Posterior cingulate gyrus (tissue), 11 donors: ENCODE data around the gene ANO1.
"Not testable (repeated sequence)": the region's sequence is repeated elsewhere in the genome, so short reads cannot be mapped to it uniquely, and the experiment has no call there.

Experiments used
- DNase-seq, 10 donors: peaks; one replicate each; pipeline versions ENCODE4 v3.0.0 to v3.0.0-alpha.2; 2020 to 2021; ENCODE audit warnings: mixed read lengths in 3 of 10
- intact Hi-C: fragments of 100-400 bp; cut with DNase I; formaldehyde crosslinking; loops from one replicate; pipeline ENCODE4 v1.15.1; 2023

The ANO1 gene

DNA sequence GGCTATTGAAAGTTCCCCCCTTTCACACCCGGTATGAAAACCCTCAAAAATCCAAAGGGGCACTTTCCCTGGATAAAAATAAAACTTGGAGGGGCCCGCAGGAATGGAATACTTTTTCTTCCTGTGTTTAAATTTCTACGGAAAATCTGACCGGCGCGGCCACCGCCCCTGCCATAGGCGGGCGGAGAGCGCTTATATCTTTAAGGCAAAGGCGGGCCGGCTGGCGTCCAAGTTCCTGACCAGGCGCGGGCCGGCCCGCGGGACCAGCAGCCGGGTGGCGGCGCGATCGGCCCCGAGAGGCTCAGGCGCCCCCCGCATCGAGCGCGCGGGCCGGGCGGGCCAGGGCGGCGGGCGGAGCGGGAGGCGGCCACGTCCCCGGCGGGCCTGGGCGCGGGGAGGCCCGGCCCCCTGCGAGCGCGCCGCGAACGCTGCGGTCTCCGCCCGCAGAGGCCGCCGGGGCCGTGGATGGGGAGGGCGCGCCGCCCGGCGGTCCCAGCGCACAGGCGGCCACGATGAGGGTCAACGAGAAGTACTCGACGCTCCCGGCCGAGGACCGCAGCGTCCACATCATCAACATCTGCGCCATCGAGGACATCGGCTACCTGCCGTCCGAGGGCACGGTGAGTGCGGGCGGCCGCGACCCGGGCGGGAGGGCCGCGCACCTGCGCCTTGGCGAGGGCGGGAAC is at the start of gene ANO1:
ANO1 (plus strand) TSS at position 223 of the 686 bp plus-strand sequence; CDS start at position 513, 290 bp downstream.
- intact Hi-C loops = no loop called here
- peak in 3 of 10 donors; percentile 47 to 75 (median 63) for DNase-seq

DNA sequence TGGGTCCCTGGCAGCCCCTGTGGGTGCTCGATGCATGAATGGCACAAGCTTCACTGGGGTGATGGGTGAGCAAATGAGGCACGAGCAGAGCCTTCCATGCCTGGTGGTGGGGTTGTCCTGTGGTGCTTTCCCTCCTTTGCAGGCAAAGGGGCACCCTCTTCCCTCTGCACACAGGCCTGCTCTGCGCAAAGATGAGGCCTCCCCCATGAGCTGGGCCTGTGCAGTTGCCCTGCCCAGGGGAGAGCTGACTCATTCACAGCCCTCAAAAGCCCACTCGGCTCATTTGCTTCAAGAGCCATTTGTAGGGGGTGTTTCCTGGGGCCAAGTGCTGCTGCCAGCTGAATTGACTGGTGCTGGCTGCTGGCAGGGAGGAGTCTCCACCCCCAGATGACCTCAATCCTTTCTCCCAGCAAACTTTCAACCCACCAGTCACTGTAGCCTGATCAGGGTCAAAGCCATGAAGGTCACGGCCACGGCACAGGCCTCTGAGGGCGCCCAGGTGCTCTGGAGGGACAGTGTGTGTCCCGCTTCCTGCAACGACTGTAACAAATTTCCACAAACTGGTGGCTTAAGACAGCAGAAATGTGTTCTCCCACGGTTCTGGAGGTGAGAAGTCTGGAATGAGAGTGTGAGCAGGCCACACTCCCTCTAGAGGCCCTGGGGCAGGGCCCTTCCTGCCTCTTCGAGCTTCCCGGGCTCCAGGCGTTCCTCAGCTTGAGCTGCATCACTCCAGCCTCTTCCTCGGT is 48.8 kb upstream of the ANO1 start:
- intact Hi-C loops = no loop called here
- DNase-seq = peak in 1 of 10 donors; percentile 65

DNA sequence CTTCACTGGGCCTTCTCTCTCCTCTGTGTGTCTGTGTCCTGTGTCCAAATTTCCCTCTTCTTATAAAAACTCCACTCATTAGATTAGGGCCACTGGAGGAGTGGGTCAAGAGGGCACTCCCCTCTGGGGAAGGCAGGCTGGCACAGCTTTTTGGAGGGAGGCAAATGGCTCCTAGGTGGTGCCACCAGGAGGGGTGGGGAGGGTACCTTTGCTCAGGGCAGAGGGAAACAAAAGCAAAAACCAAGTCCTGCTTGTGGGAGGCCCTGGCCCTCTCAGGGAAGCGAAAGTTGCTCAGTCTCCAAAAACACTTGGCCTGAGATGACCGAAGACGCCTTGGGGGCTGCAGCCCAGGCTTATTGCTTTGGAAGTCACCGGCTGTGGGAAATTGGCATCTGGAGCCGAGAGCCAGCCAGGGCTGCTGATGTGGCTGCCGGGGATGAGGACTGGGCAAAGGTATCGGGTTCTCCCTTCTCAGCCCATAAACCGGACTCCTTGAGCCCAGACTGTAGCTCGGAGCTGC is 48.2 kb upstream of the ANO1 start:
- intact Hi-C loops = no loop called here

DNA sequence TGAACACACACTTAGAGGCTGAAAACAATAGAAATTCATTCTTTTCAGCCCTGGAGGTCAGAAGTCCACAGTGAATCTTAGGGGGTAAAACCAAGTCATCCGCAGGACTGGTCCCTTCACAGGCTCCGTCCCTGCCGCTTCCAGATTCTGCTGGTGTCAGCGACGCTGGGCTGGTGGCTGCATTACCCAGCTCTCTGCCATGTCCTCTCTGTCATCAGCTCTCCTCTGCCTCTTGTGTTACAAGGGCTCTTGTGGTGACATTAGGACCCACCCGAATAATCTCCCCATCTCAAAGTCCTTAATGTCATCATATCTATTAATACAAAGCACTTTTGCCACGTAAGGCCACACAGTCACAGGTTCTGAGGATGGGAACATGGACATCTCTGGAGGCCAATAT is 47.7 kb upstream of the ANO1 start:
- DNase-seq = no peak
- intact Hi-C loops = no loop called here

More for the DNA sequence above, 48.2 kb upstream of the ANO1 start:
- peak in 1 of 10 donors; percentile 36 for DNase-seq

DNA sequence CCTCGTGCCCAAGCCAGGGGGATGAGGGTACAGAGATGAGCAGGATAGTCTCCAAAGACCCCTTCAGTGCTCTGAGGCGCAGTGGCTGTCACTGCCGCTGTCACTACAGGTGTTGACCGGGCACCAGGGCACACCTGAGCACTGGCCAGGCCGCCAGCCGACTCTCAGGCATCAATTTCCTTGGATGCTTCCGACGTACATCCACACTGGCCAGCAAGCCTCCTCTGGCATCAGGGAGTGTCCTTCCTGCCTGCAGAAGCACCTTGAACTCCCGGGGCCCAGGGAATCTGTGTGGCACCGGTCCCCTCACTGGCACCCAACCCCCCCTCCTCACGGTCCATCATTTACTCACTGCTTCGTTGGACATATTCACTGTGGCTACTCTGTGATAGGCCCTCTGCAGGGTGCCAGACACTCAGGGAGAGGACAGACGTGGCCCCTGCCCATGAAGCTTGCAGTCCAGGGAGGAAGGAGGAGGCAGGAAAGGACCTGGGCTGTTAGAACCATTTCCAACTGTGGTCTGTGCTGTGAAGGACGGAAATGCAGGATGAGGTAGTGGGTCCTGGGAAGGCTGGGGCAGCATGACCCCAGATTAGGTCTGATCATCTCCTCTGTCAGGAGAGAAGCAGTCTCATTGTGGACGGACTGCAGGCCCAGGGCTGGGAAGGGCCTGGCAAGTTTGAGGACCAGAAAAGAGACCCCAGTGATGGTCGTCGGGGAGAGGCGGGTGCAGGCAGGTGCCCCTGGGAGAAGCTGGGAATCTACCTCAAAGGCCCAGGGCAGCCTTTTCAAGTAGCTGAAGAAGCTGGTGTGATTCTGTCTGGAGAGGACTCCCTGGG is 46.3 kb upstream of the ANO1 start:
- intact Hi-C loops = no loop called here
- peak in 1 of 10 donors; percentile 57 for DNase-seq

DNA sequence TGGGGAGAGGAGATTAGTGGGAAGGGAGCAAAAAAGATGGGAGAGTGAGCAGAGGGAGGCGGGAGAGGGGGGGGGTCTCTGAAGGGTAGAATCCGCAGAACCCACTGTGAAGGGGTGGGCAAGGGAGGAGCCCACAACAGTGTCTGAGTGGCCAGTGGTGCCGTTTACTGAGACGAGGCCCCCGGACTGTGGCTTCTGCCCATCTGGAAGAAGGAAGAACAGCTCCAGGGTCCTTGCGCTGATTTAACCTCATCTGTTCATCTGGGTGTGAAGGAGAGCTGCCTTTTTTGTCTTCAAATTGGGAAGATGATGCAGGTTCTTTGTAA is 45.7 kb upstream of the ANO1 start:
- intact Hi-C loops = no loop called here
- no peak for DNase-seq

DNA sequence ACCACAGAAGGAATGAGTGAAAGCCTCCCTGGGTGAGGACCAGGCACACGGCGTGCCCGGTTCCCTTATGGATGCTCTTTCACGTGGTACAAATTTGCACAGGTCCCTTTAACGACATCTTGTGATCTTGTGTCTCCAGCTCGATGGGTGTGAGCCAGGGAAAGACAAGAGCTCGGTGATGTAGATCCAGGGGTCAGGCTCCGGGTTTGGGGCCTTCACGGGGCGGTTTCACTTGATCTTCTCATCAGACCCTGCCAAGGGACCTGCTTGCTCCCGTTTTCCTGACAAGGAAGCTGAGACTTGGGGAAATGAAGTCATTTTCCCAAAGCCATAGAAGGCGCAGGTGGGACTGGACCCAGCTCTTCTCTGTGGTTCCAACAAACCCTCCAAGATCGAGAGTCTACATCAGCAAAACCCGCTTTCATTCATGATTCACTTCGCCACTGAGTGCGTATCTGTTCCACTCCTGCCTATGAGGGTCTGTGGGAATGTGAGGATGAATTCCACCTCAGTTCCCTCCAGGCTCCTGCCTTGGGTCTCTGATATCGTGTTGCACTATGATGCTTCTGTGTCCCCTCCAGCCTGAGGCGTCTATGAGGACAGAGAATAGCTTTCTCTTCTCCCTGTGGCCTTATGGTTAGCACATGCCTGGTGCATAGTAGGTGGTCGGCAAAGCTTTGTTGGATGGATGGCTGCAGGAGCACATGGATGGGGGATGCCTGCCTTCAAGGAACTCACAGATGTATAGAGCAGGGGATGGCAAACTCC is 45.0 kb upstream of the ANO1 start:
- intact Hi-C loops = no loop called here
- DNase-seq = peak in 1 of 10 donors; percentile 22

DNA sequence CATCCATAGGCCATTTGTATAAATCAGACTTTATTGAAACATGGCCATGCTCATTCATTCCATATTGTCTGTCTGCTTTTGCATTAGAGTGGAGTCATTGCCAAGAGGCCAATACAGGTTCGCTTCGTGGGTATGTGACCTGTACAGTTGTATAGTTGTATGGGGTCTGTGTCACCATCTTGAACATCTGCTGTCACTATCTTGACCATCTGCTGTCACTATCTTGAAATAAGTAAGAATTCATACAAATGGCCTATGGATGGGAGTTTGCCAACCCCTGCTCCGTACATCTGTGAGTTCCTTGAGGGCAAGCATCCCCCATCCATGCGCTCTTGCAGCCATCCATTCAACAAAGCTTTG is 44.4 kb upstream of the ANO1 start:
- intact Hi-C loops = no loop called here
- DNase-seq = no peak

DNA sequence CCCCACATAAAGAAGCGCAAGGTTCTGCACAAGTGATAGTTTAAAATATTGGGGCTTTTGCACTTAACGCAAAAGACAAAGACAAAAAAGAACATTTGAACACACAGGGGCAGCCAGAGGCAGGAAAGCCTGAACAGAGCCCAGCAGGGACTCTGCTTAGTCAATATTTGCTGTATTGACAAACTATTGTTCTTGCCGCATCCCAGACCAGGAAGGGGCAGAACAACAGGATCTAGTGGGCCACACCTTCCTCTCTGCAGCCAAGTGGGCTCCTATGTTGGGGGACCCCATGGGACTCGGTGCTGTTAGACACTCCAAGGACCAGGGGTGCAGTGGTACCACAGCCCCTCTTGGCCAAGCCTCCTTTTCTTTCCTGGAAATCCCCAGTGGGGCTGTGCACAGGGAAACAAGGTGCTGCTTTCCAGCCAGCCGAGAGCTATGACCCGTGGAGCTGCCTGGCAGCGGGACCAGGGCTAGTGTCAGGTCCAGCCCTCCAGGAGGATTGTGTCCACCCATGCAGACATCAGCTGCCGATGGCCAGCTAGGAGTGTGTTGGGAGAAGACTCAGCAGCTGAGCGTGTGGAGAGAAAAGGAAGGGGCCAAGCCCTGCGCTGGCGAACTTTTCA is 43.3 kb upstream of the ANO1 start:
- intact Hi-C loops = no loop called here
- peak in 1 of 10 donors; percentile 73 for DNase-seq

DNA sequence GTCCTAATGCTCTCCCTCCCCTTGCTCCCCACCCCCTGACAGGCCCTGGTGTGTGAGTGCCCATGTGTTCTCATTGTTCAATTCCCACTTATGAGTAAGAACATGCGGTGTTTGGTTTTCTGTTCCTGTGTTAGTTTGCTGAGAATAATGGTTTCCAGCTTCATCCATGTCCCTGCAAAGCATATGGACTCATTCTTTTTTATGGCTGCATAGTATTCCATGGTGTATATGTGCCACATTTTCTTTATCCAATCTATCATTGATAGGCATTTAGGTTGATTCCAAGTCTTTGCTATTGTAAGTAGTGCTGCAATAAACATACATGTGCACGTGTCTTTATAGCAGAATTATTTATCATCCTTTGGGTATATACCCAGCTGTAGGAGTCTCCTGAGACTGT is 42.5 kb upstream of the ANO1 start:
- intact Hi-C loops, DNase-seq: not testable (repeated sequence)

DNA sequence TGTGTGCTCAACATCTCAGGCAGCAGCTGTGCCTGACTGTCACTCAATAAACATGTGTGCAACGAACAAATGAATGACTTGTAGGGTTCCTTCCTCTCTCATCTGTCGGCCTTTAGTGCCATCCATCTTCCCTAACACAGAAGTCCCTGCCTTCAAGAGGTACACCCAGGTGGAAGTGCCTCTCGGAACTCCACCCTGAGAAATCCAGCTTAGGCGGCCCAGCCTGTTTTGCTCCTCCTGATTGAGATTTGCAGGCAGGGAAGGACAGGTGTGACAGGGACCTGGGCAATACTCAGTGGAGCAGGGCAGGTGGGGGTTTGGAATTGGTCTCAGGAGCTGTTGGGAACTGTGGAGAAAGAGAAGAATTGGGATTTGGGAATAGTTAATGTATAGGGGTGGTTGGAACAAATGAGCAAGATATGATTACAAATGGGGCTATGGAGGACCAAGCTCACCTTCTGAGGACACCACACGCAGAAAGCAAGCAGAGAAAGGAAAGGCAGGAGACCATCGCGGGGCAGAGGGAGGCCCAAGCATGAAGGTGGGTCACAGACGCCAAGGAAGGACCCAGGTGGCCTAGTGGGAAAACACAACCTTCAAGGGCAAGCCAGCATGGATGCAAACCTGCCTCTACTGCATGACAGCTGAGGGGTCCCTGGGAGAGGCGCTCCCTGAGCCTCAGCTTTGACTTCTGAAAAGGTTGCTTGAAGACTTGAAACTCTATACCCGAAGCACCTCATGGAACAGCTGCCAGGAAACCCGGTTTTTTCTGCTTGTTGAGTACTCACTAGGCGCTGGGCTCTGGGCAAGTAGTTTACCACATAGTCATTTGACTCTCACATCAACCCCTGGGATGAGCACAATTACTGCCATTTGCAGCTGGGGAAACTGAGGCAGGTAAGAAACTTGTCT is 40.9 kb upstream of the ANO1 start:
- peak in 1 of 10 donors; percentile 33 for DNase-seq
- intact Hi-C loops = no loop called here

DNA sequence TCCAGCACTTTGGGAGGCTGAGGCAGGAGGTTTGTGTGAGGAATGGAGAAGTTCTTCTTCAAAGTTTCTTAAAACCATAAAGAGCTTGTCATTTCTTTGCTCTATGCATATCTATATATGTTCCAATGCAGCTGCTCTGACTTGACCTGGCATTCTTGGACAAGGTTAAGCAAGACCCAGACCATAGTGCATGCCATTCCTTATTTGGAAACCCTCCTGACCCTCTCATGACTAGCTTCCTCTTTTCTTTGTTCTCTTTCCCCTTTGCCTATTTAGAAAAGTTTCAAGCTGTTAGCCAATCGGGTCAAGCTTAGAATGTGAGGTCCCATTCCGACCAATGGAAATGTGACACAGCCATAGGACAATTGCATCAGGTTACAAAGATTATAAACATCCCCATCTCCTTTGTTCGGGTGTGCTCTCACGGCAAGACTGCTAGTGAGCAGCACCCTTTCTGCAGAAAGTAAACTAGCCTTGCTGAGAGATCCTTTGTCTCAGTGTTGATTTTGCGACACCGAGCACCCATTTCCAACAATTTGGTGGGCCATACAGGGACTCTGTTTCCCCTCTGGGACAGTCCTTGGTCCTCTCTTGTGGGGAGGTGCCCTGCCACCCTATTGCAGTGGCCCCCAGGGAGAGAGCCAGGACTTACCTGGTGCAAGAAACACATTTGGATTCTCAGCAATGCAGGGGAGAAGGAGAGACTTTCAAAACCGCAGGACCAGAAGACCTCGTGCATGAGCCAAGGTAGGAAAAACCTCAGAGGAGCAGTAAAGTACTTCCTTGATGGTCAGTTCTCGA is 39.9 kb upstream of the ANO1 start:
- no peak for DNase-seq
- intact Hi-C loops = no loop called here

DNA sequence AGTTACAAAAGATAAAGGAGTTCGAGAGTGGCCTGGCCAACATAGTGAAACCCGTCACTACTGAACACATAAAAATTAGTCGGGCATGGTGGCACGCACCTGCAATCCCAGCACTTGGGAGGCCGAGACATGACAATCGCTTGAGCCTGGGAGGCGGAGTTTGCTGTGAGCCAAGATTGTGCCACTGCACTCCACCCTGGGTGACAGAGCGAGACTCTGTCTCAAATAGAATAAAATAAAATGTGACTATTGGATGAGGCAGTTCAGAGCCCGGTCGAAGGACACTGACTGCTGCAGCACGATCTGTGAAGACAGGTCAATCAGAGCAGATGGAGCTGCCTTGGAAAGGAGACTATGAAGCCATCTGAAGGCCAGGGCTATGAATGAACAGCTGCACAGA is 37.7 kb upstream of the ANO1 start:
- intact Hi-C loops = no loop called here
- peak in 1 of 10 donors; percentile 49 for DNase-seq

DNA sequence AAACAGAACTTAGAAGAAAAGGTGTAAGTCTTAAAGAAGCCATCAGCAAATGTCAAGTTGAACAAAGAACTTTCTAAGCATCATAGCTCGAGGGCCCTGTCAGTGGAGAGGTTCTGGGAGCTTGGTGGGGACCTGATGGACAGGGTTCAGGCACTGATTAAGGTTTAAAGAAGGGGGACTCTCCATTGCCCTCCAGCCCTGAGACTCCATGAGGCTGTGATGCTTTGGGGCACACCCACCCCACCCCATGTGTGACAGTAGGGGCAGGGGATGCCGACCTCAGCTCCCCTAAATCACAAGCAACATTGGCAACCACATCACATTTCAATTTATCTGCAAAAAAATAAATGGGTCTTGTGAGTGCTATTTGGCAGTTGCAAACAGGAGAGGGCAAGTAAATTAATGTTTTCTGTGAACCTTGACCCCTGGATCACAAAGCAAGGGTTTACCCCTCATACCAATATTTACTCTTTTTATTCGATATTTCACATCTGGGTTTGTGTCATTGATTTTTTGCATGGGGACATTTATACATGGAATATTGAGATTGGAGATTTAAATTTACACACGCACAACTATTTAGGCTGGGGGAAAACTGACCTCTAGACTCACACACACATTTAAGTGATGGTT is 37.1 kb upstream of the ANO1 start:
- DNase-seq = no peak
- intact Hi-C loops = no loop called here

DNA sequence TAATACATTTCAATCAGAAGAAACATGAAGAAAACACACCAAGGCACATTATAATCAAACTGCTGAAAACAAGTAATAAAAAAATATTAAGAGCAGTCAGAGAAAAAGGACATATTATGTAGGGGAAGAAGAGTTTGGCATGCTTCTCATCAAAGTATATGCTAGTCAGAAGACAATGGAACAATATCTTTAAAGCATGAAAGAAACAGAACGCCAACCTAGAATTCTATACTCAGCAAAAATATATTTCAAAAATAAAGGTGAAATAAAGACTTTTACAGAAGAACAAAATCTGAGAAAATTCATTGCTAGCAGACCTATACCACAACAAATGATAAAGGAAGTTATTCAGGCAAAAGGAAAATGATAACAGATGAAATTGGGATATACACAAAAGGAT is 34.6 kb upstream of the ANO1 start:
- intact Hi-C loops = no loop called here
- DNase-seq = no peak

DNA sequence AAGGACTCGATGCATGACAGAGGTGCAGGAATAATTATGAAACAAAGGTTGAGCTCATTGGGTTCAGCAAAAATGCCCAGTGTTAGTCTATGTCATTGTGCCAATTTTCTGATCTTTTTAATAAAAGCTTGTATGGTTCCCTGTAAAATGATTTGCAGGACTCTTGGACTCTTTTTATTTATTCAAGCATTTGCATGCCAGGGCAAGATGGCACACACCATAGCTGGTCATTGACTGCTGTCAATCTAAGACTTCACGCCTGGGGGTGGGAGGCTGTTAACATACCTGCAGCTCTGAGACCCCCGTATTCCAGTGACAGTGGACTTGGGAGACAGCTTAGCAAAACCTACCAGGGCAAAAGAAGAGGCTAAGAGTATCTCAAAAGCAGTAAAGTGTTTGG is 32.0 kb upstream of the ANO1 start:
- DNase-seq = peak in 1 of 10 donors; percentile 27
- intact Hi-C loops = no loop called here

DNA sequence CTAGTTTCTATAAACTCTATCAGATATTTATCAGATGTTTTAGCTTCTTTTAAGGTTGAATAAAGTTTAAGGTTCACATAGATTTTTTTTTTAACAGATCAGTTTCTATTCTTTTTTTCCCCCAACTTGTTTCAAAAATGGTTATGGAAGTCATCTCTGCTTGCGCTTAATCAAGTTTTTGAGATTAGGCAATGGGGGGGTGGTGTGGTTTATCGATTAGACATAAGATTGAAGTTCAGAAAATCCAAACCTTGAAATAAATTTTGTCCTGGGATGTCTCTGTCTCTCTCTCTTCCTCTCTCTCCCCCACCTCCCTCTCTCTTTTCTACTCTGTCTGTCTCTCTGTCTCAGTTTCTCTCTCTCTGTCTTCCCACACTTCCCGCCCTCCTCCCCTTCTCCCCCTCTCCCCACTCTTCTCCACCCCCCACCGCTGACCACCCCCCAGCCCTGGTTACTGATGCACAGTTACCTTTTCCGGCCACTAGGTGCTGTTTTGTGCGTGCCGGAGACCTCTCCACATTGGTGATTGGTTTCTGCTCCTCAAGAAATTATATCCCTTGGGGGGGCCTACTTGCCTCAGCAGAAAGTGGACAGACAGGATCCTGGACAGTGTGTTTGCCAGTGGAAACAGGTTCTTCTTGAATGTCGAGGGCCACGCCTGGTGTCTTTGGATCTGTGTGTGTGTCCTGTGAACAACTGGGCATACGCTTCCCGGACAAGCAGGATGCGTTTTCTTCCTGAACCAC is 29.7 kb upstream of the ANO1 start:
- intact Hi-C loops = no loop called here
- no peak for DNase-seq
